GM23338 (cell line): ENCODE data around the gene UNC5A. TPM values are rescaled to one million over a fixed set of nuclear protein-coding genes. Genes with fewer than 3 reads are reported as not detected.

ENCODE experiments used
- ATAC-seq: fragments of 200-7000 bp; cut with Tn5 transposase; 3 replicates; pipeline ENCODE4 v1.9.1; 2020
- DNase-seq: peaks from one replicate; pipeline ENCODE4 v3.0.0-alpha.2; 2015; ENCODE audit warnings: low spot score
- H2AFZ ChIP-seq: fragments of 200-600 bp; sonication (generic); 2 replicates; pipeline ENCODE4 v1.8.0; 2016; ENCODE audit warnings: antibody characterized with exemption, mild to moderate bottlenecking, moderate library complexity
- H3F3A ChIP-seq: fragments of 200-600 bp; sonication (generic); replicated peaks from 2 replicates; pipeline ENCODE4 v1.8.0; 2017; ENCODE audit warnings: antibody characterized with exemption, mixed run types, low read depth
- H3K27ac ChIP-seq: fragments of 200-600 bp; sonication (generic); 2 replicates; pipeline ENCODE4 v1.6.1; 2016; ENCODE audit warnings: low read depth
- H3K27me3 ChIP-seq: fragments of 200-600 bp; sonication (generic); 2 replicates; pipeline ENCODE4 v1.8.0; 2016; ENCODE audit warnings: mild to moderate bottlenecking, mixed run types, moderate library complexity; ENCODE audit not compliant: insufficient read depth
- H3K36me3 ChIP-seq: fragments of 200-600 bp; sonication (generic); 2 replicates; pipeline ENCODE4 v1.8.0; 2016; ENCODE audit warnings: mild to moderate bottlenecking; ENCODE audit not compliant: insufficient read depth
- H3K4me1 ChIP-seq: fragments of 200-600 bp; sonication (generic); 2 replicates; pipeline ENCODE4 v1.8.0; 2016; ENCODE audit warnings: mild to moderate bottlenecking, moderate library complexity; ENCODE audit not compliant: insufficient read depth
- H3K4me2 ChIP-seq: fragments of 200-600 bp; sonication (generic); 2 replicates; pipeline ENCODE4 v1.7.1; 2017; ENCODE audit warnings: mixed run types
- H3K4me3 ChIP-seq: fragments of 200-600 bp; sonication (generic); 2 replicates; pipeline ENCODE4 v1.6.1; 2016; ENCODE audit warnings: mixed run types
- H3K79me2 ChIP-seq: fragments of 200-600 bp; sonication (generic); replicated peaks from 2 replicates; pipeline ENCODE4 v1.8.0; 2017; ENCODE audit warnings: mild to moderate bottlenecking; ENCODE audit not compliant: insufficient read depth
- H3K9me2 ChIP-seq: fragments of 200-600 bp; sonication (generic); 2 replicates; pipeline ENCODE4 v1.8.0; 2017; ENCODE audit not compliant: insufficient read depth
- H4K20me1 ChIP-seq: fragments of 200-600 bp; sonication (generic); replicated peaks from 2 replicates; pipeline ENCODE4 v1.8.0; 2017; ENCODE audit warnings: mild to moderate bottlenecking; ENCODE audit not compliant: insufficient read depth
- H3K27ac Mint-ChIP-seq: 2 replicates; pipeline ENCODE4 v1.8.0; 2020; ENCODE audit warnings: inconsistent platforms, mild to moderate bottlenecking, moderate library complexity, mixed read lengths
- H3K27me3 Mint-ChIP-seq: 3 replicates; pipeline ENCODE4 v1.8.0; 2022; ENCODE audit warnings: low read depth, mild to moderate bottlenecking, moderate library complexity, mixed read lengths, inconsistent platforms; ENCODE audit not compliant: insufficient read depth, poor library complexity
- H3K36me3 Mint-ChIP-seq: 3 replicates; pipeline ENCODE4 v1.8.0; 2021; ENCODE audit warnings: low read depth, mild to moderate bottlenecking, inconsistent platforms, moderate library complexity, mixed read lengths
- H3K4me1 Mint-ChIP-seq: 3 replicates; pipeline ENCODE4 v1.8.0; 2020; ENCODE audit warnings: mild to moderate bottlenecking, inconsistent platforms, mixed read lengths
- H3K4me3 Mint-ChIP-seq: 3 replicates; pipeline ENCODE4 v1.8.0; 2021; ENCODE audit warnings: moderate library complexity, mild to moderate bottlenecking, inconsistent platforms, mixed read lengths
- H3K9me3 Mint-ChIP-seq: 3 replicates; pipeline ENCODE4 v1.8.0; 2020; ENCODE audit warnings: moderate library complexity, mild to moderate bottlenecking, inconsistent platforms, mixed read lengths
- CREB1 ChIP-seq: fragments of 250-450 bp; sonication (Bioruptor Pico); IDR thresholded peaks from 2 replicates; pipeline ENCODE4 v1.5.0; 2020; ENCODE audit warnings: low read depth, mild to moderate bottlenecking, moderate library complexity
- EZH2 ChIP-seq: fragments of 200-600 bp; sonication (generic); IDR thresholded peaks from one replicate; pipeline ENCODE4 v1.8.0; 2017; ENCODE audit warnings: antibody characterized with exemption, mild to moderate bottlenecking, low read depth; ENCODE audit not compliant: unreplicated experiment
- EZH2phosphoT487 ChIP-seq: fragments of 200-600 bp; sonication (generic); IDR thresholded peaks from one replicate; pipeline ENCODE4 v1.8.1; 2018; ENCODE audit warnings: antibody characterized with exemption; ENCODE audit not compliant: unreplicated experiment
- JUNB ChIP-seq: IDR thresholded peaks from one replicate; pipeline ENCODE4 v1.6.1; 2016; ENCODE audit warnings: antibody characterized with exemption; ENCODE audit not compliant: unreplicated experiment
- NANOG ChIP-seq: IDR thresholded peaks from 2 replicates; pipeline ENCODE4 v1.6.1; 2016; ENCODE audit warnings: antibody characterized with exemption, borderline replicate concordance
- POLR2AphosphoS5 ChIP-seq: IDR thresholded peaks from 2 replicates; pipeline ENCODE4 v1.6.1; 2016; ENCODE audit warnings: antibody characterized with exemption, low read depth
- STAT1 ChIP-seq: IDR thresholded peaks from one replicate; pipeline ENCODE4 v1.6.1; 2016; ENCODE audit warnings: antibody characterized with exemption; ENCODE audit not compliant: unreplicated experiment
- ZNF114 ChIP-seq: fragments of 250-450 bp; sonication (Bioruptor Pico); IDR thresholded peaks from 2 replicates; pipeline ENCODE4 v1.5.0; 2020; ENCODE audit warnings: mild to moderate bottlenecking, moderate library complexity
- ZNF331 ChIP-seq: fragments of 250-450 bp; sonication (Bioruptor Pico); IDR thresholded peaks from 2 replicates; pipeline ENCODE4 v1.5.0; 2020; ENCODE audit warnings: low read depth, mild to moderate bottlenecking, moderate library complexity
- polyA plus RNA-seq: library from polyadenylated mRNA; unstranded; fragments of >200 nt; fragmentation: Nextera tagmentation; extraction: Ambion mirVana; gene quantifications from 2 replicates; pipeline ENCODE4 v1.2.1, GENCODE V29; 2016
- total RNA-seq: library from RNA; depleted of rRNA; stranded (reverse); fragments of >200 nt; shearing (Covaris generic); gene quantifications from 2 replicates; pipeline ENCODE4 v1.2.3, GENCODE V29; 2014
- TF ChIP-seq, protein P1 (sequence below): fragments of 250-450 bp; sonication (Bioruptor Pico); IDR thresholded peaks from 2 replicates; pipeline ENCODE4 v1.5.0; 2020; ENCODE audit warnings: mild to moderate bottlenecking, moderate library complexity
- TF ChIP-seq, protein P2 (sequence below), 2 experiments: fragments of 200-600 bp in 1 of 2; sonication (generic) in 1 of 2; conservative IDR thresholded peaks; 2 replicates each; pipeline versions ENCODE4 v1.5.1 to v1.6.1; 2016 to 2017; ENCODE audit warnings: antibody characterized with exemption in 2 of 2, low read depth in 2 of 2, mild to moderate bottlenecking in 2 of 2, moderate library complexity in 1 of 2
- TF ChIP-seq, protein P3 (sequence below): IDR thresholded peaks from one replicate; pipeline ENCODE4 v1.6.1; 2018; ENCODE audit warnings: antibody characterized with exemption; ENCODE audit not compliant: unreplicated experiment
- TF ChIP-seq, protein P4 (sequence below): IDR thresholded peaks from 2 replicates; pipeline ENCODE4 v1.6.1; 2016; ENCODE audit warnings: antibody characterized with exemption

The UNC5A gene
- total and polyA plus RNA-seq, 2 experiments from 2014 or later = 0.92 to 3.9 TPM

DNA sequence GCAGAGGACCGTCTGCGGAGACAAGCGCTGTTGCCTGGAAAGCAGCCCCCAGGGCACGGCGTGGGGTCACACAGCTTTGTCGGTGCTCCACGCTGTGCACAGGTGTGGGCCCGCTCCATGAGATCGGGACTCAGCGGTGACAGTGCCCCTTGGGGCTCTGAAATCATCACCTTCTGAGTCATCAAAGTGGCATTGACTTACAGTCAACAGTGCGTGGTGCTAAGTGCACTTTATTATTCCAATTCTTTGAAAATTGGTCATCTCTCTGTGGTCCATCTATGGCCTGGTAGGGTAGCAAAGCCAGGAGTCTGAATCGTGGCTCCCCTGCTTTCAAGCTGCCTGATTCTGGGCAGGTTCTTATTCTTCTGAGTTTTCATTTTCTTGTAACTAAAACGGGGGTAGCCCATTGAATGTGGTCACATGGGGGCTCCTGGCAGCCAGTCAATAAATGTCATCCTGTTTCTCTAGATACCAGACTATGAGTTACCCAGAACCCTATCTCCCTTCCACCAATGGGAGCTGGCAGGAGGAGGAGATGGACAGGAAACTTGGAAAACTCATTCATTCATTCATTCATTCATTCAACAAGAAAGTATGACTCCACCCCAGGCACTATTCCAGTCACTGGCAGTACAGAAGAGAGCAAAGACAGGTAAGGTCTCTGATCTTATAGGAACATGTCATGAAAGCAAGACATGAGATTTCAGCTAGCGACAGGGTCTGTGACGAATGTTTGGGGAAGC lies 20.3 kb upstream of the UNC5A start:
- peaks cover 12% of the 10 kb centered on the region for H3K27me3 Mint-ChIP-seq
- no peaks in the 10 kb centered on the region for H4K20me1 ChIP-seq
- ATAC-seq (no peak; the same call in 2 of the 3 replicates), DNase-seq (no peak)
- H3K79me2 ChIP-seq = no peaks in the 10 kb centered on the region
- H3K27me3 ChIP-seq = no peaks in the 10 kb centered on the region
- no peak overlapping the region for H3K4me3 Mint-ChIP-seq
- no peak overlapping the region for H3K4me3 ChIP-seq
- no peaks in the 10 kb centered on the region for H3F3A ChIP-seq
- no peaks in the 10 kb centered on the region; the same call in 1 of the 2 replicates for H3K4me1 ChIP-seq
- H2AFZ ChIP-seq = no peak overlapping the region; the same call in 1 of the 2 replicates
- TF ChIP-seq, protein P1, sequence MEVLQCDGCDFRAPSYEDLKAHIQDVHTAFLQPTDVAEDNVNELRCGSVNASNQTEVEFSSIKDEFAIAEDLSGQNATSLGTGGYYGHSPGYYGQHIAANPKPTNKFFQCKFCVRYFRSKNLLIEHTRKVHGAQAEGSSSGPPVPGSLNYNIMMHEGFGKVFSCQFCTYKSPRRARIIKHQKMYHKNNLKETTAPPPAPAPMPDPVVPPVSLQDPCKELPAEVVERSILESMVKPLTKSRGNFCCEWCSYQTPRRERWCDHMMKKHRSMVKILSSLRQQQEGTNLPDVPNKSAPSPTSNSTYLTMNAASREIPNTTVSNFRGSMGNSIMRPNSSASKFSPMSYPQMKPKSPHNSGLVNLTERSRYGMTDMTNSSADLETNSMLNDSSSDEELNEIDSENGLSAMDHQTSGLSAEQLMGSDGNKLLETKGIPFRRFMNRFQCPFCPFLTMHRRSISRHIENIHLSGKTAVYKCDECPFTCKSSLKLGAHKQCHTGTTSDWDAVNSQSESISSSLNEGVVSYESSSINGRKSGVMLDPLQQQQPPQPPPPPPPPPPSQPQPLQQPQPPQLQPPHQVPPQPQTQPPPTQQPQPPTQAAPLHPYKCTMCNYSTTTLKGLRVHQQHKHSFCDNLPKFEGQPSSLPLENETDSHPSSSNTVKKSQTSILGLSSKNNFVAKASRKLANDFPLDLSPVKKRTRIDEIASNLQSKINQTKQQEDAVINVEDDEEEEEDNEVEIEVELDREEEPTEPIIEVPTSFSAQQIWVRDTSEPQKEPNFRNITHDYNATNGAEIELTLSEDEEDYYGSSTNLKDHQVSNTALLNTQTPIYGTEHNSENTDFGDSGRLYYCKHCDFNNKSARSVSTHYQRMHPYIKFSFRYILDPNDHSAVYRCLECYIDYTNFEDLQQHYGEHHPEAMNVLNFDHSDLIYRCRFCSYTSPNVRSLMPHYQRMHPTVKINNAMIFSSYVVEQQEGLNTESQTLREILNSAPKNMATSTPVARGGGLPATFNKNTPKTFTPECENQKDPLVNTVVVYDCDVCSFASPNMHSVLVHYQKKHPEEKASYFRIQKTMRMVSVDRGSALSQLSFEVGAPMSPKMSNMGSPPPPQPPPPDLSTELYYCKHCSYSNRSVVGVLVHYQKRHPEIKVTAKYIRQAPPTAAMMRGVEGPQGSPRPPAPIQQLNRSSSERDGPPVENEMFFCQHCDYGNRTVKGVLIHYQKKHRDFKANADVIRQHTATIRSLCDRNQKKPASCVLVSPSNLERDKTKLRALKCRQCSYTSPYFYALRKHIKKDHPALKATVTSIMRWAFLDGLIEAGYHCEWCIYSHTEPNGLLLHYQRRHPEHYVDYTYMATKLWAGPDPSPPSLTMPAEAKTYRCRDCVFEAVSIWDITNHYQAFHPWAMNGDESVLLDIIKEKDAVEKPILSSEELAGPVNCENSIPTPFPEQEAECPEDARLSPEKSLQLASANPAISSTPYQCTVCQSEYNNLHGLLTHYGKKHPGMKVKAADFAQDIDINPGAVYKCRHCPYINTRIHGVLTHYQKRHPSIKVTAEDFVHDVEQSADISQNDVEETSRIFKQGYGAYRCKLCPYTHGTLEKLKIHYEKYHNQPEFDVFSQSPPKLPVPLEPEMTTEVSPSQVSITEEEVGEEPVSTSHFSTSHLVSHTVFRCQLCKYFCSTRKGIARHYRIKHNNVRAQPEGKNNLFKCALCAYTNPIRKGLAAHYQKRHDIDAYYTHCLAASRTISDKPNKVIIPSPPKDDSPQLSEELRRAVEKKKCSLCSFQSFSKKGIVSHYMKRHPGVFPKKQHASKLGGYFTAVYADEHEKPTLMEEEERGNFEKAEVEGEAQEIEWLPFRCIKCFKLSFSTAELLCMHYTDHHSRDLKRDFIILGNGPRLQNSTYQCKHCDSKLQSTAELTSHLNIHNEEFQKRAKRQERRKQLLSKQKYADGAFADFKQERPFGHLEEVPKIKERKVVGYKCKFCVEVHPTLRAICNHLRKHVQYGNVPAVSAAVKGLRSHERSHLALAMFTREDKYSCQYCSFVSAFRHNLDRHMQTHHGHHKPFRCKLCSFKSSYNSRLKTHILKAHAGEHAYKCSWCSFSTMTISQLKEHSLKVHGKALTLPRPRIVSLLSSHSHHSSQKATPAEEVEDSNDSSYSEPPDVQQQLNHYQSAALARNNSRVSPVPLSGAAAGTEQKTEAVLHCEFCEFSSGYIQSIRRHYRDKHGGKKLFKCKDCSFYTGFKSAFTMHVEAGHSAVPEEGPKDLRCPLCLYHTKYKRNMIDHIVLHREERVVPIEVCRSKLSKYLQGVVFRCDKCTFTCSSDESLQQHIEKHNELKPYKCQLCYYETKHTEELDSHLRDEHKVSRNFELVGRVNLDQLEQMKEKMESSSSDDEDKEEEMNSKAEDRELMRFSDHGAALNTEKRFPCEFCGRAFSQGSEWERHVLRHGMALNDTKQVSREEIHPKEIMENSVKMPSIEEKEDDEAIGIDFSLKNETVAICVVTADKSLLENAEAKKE = no peak
- no peak for TF ChIP-seq EZH2
- no peak for TF ChIP-seq STAT1
- TF ChIP-seq, protein P2, sequence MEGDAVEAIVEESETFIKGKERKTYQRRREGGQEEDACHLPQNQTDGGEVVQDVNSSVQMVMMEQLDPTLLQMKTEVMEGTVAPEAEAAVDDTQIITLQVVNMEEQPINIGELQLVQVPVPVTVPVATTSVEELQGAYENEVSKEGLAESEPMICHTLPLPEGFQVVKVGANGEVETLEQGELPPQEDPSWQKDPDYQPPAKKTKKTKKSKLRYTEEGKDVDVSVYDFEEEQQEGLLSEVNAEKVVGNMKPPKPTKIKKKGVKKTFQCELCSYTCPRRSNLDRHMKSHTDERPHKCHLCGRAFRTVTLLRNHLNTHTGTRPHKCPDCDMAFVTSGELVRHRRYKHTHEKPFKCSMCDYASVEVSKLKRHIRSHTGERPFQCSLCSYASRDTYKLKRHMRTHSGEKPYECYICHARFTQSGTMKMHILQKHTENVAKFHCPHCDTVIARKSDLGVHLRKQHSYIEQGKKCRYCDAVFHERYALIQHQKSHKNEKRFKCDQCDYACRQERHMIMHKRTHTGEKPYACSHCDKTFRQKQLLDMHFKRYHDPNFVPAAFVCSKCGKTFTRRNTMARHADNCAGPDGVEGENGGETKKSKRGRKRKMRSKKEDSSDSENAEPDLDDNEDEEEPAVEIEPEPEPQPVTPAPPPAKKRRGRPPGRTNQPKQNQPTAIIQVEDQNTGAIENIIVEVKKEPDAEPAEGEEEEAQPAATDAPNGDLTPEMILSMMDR (conservative IDR thresholded peaks at IDR 0.05; ENCODE audit: low read depth in 2 of 2) = no peak
- no peak for TF ChIP-seq POLR2AphosphoS5
- TF ChIP-seq, protein P3, sequence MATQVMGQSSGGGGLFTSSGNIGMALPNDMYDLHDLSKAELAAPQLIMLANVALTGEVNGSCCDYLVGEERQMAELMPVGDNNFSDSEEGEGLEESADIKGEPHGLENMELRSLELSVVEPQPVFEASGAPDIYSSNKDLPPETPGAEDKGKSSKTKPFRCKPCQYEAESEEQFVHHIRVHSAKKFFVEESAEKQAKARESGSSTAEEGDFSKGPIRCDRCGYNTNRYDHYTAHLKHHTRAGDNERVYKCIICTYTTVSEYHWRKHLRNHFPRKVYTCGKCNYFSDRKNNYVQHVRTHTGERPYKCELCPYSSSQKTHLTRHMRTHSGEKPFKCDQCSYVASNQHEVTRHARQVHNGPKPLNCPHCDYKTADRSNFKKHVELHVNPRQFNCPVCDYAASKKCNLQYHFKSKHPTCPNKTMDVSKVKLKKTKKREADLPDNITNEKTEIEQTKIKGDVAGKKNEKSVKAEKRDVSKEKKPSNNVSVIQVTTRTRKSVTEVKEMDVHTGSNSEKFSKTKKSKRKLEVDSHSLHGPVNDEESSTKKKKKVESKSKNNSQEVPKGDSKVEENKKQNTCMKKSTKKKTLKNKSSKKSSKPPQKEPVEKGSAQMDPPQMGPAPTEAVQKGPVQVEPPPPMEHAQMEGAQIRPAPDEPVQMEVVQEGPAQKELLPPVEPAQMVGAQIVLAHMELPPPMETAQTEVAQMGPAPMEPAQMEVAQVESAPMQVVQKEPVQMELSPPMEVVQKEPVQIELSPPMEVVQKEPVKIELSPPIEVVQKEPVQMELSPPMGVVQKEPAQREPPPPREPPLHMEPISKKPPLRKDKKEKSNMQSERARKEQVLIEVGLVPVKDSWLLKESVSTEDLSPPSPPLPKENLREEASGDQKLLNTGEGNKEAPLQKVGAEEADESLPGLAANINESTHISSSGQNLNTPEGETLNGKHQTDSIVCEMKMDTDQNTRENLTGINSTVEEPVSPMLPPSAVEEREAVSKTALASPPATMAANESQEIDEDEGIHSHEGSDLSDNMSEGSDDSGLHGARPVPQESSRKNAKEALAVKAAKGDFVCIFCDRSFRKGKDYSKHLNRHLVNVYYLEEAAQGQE = no peak
- no peak for TF ChIP-seq EZH2phosphoT487
- TF ChIP-seq, protein P4, sequence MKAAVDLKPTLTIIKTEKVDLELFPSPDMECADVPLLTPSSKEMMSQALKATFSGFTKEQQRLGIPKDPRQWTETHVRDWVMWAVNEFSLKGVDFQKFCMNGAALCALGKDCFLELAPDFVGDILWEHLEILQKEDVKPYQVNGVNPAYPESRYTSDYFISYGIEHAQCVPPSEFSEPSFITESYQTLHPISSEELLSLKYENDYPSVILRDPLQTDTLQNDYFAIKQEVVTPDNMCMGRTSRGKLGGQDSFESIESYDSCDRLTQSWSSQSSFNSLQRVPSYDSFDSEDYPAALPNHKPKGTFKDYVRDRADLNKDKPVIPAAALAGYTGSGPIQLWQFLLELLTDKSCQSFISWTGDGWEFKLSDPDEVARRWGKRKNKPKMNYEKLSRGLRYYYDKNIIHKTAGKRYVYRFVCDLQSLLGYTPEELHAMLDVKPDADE = no peak
- TF ChIP-seq JUNB = no peak
- no peak for TF ChIP-seq CREB1 (CRISPR knock-in tag)
- TF ChIP-seq NANOG = no peak
- no peak for TF ChIP-seq ZNF331
- no peak for TF ChIP-seq ZNF114 (CRISPR knock-in tag)
- H3K27ac ChIP-seq = no peak overlapping the region
- no peaks in the 10 kb centered on the region for H3K36me3 ChIP-seq
- H3K4me1 Mint-ChIP-seq = peaks cover 26% of the 10 kb centered on the region
- H3K9me2 ChIP-seq = peaks cover 7% of the 10 kb centered on the region
- H3K27ac Mint-ChIP-seq = no peak overlapping the region
- no peaks in the 10 kb centered on the region for H3K36me3 Mint-ChIP-seq
- no peaks in the 10 kb centered on the region for H3K9me3 Mint-ChIP-seq
- H3K4me2 ChIP-seq = no peak overlapping the region
